OCI-M2 (cell line): ENCODE measurements around the gene ANHX.
"Not testable (repeated sequence)": the region's sequence is repeated elsewhere in the genome, so short reads cannot be mapped to it uniquely, and the experiment has no call there.

Experiments used
- DNase-seq: peaks from one replicate; lab custom pipeline; 2025; ENCODE audit not compliant: unreplicated experiment; lab: John Stamatoyannopoulos, UW

Gene ANHX

GRCh38 chr12:133235401-133236112 is at the start of gene ANHX:
TSS of gene ANHX (minus strand) at chr12:133235877. CDS start at chr12:133234356, 1,521 bp downstream.
- no peak for DNase-seq

GRCh38 chr12:133264668-133265067 is 29.0 kb upstream of the ANHX start:
- DNase-seq: not testable (repeated sequence)

GRCh38 chr12:133264173-133264572 is 28.5 kb upstream of the ANHX start:
- no peak for DNase-seq

GRCh38 chr12:133256321-133256720 is 20.6 kb upstream of the ANHX start:
- no peak for DNase-seq

- DNase-seq: not testable (repeated sequence)
Measured at GRCh38 chr12:133255833-133256232, 20.2 kb upstream of the ANHX start.

- DNase-seq: no peak
Measured at GRCh38 chr12:133251732-133252131, 16.1 kb upstream of the ANHX start.

GRCh38 chr12:133236556-133236955 is 879 bp upstream of the ANHX start:
- no peak for DNase-seq

- DNase-seq: no peak
Measured at GRCh38 chr12:133236144-133236543, 467 bp upstream of the ANHX start.

- DNase-seq: no peak
Measured at GRCh38 chr12:133234971-133235370, 706 bp downstream of the ANHX start.

GRCh38 chr12:133233993-133234564 is 1.6 kb downstream of the ANHX start:
- no peak for DNase-seq

GRCh38 chr12:133233006-133233405 is 2.7 kb downstream of the ANHX start:
- DNase-seq: no peak

GRCh38 chr12:133231001-133231400 is 4.7 kb downstream of the ANHX start:
- no peak for DNase-seq

GRCh38 chr12:133227281-133227852 is 8.3 kb downstream of the ANHX start:
- DNase-seq: no peak

- no peak for DNase-seq
Measured at GRCh38 chr12:133226690-133227089, 9.0 kb downstream of the ANHX start.

- no peak for DNase-seq
Measured at GRCh38 chr12:133225527-133225926, 10.2 kb downstream of the ANHX start.

GRCh38 chr12:133222211-133222610 is 13.5 kb downstream of the ANHX start:
- no peak for DNase-seq

GRCh38 chr12:133221241-133221640 is 14.4 kb downstream of the ANHX start:
- no peak for DNase-seq

- no peak for DNase-seq
Measured at GRCh38 chr12:133220521-133220920, 15.2 kb downstream of the ANHX start.

GRCh38 chr12:133217219-133217618 is 18.5 kb downstream of the ANHX start:
- DNase-seq: no peak

GRCh38 chr12:133215724-133216123 is 20.0 kb downstream of the ANHX start:
- DNase-seq: no peak

- DNase-seq: no peak
Measured at GRCh38 chr12:133206390-133206789, 29.3 kb downstream of the ANHX start.

GRCh38 chr12:133204264-133204603 is 31.4 kb downstream of the ANHX start:
- no peak for DNase-seq
